Parathyroid adenoma (tissue), 2 donors: Measurements from ENCODE around the gene CNTN1.

ENCODE experiments used
- H2AFZ ChIP-seq: fragments of 300-600 bp; sonication (generic); one replicate; pipeline ENCODE4 v1.7.0; 2017; ENCODE audit warnings: antibody characterized with exemption, mild to moderate bottlenecking
- H3K27ac ChIP-seq: fragments of 300-600 bp; sonication (generic); one replicate; pipeline ENCODE4 v1.7.0; 2017
- H3K27me3 ChIP-seq: fragments of 300-600 bp; sonication (generic); one replicate; pipeline ENCODE4 v1.7.0; 2017; ENCODE audit warnings: low read length; ENCODE audit not compliant: control insufficient read depth, insufficient read depth
- H3K36me3 ChIP-seq: fragments of 300-600 bp; sonication (generic); one replicate; pipeline ENCODE4 v1.7.0; 2017; ENCODE audit warnings: low read length; ENCODE audit not compliant: control insufficient read depth, insufficient read depth
- H3K4me1 ChIP-seq: fragments of 300-600 bp; sonication (generic); one replicate; pipeline ENCODE4 v1.7.0; 2017; ENCODE audit warnings: control low read depth
- H3K4me2 ChIP-seq: fragments of 300-600 bp; sonication (generic); one replicate; pipeline ENCODE4 v1.7.0; 2017; ENCODE audit warnings: low read length
- H3K4me3 ChIP-seq: fragments of 300-600 bp; sonication (generic); one replicate; pipeline ENCODE4 v1.7.0; 2017; ENCODE audit warnings: low read depth, low read length
- H3K79me2 ChIP-seq: fragments of 300-600 bp; sonication (generic); one replicate; pipeline ENCODE4 v1.7.0; 2017; ENCODE audit warnings: control low read depth
- H3K9ac ChIP-seq: fragments of 300-600 bp; sonication (generic); one replicate; pipeline ENCODE4 v1.7.0; 2017; ENCODE audit warnings: mild to moderate bottlenecking
- H3K9me3 ChIP-seq: fragments of 300-600 bp; sonication (generic); one replicate; pipeline ENCODE4 v1.7.0; 2017; ENCODE audit warnings: low read length; ENCODE audit not compliant: control insufficient read depth
- TF ChIP-seq, protein P1 (sequence below): fragments of 300-600 bp; sonication (generic); IDR thresholded peaks from one replicate; pipeline ENCODE4 v1.7.0; 2017; ENCODE audit warnings: antibody characterized with exemption, mild to moderate bottlenecking
- donor health status: primary hyperparathyroidism.

Gene CNTN1

DNA sequence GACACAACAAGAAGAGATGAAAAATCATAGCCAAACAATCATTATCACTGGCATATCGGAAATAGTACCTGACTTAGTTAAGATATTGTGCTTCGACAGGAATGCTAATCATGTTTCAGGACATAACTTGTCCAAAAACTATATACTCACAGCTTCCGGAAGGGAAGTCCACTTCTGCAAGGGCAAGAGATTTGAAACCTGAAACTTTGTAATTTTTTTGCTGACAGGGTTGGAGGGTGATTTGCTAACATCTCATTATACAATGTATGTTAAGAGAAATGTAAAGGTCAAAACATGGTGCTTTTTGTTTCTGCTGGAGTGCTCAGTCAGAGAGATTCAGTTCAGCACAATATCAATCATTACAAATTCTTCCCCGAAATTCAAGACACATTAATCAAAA is 200.3 kb downstream of the CNTN1 start:
- Histone ChIP-seq H3K4me2 (no peak overlapping the region), H3K4me1 (no peaks in the 10 kb centered on the region), H3K4me3 (no peak overlapping the region), H3K27ac (no peak overlapping the region), H3K9me3 (no peaks in the 10 kb centered on the region), H3K36me3 (no peaks in the 10 kb centered on the region), H3K27me3 (no peaks in the 10 kb centered on the region), H3K79me2 (no peaks in the 10 kb centered on the region), H2AFZ (no peak overlapping the region), H3K9ac (no peak overlapping the region)
- TF ChIP-seq, protein P1, sequence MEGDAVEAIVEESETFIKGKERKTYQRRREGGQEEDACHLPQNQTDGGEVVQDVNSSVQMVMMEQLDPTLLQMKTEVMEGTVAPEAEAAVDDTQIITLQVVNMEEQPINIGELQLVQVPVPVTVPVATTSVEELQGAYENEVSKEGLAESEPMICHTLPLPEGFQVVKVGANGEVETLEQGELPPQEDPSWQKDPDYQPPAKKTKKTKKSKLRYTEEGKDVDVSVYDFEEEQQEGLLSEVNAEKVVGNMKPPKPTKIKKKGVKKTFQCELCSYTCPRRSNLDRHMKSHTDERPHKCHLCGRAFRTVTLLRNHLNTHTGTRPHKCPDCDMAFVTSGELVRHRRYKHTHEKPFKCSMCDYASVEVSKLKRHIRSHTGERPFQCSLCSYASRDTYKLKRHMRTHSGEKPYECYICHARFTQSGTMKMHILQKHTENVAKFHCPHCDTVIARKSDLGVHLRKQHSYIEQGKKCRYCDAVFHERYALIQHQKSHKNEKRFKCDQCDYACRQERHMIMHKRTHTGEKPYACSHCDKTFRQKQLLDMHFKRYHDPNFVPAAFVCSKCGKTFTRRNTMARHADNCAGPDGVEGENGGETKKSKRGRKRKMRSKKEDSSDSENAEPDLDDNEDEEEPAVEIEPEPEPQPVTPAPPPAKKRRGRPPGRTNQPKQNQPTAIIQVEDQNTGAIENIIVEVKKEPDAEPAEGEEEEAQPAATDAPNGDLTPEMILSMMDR: no peak

DNA sequence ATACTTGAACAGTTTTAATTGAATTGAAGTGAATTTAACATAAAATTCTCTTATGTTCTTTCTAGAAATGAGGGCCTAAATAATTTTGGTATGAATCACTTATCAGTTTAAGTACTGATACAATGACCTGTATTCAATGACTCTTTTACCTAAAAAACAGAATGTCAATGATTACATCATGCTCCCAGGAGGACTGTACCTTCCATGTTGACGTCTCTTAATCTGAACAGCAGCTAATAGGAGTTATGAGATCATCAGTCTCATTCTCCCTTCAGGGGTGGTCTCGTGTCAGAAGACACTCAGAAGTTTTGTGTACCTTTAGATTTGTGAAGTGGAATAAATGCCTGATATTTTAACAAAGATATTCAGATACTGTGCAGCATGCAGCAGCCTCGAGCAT is 206.3 kb downstream of the CNTN1 start:
- TF ChIP-seq, protein P1: no peak
- no peak overlapping the region for H3K4me3 ChIP-seq
- no peak overlapping the region for H3K9ac ChIP-seq

DNA sequence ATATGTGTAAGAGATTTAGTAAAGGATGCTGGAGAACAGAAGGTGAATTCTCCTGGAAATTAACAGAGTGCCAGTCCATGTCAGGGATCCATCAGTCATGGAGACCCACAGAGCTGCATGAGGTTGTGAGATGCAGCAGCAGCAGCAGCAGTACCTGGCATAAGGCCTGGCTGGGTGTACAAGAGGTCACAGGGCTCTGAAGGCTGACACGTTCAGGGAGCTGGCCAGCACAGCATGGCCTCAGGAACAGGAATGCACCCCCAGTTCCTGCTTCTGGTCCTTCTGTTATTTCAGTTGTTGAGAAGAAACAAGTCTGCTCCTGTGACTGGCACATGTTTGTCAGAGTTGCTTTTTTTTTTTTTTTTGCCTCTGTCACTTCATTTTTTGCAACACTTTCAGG is 210.8 kb downstream of the CNTN1 start:
- Histone ChIP-seq H3K4me1 (no peaks in the 10 kb centered on the region), H3K36me3 (no peaks in the 10 kb centered on the region), H2AFZ (no peak overlapping the region), H3K9me3 (no peaks in the 10 kb centered on the region), H3K27ac (no peak overlapping the region), H3K4me3 (no peak overlapping the region), H3K4me2 (no peak overlapping the region), H3K27me3 (no peaks in the 10 kb centered on the region), H3K9ac (no peak overlapping the region), H3K79me2 (no peaks in the 10 kb centered on the region)
- TF ChIP-seq, protein P1: no peak

More for the DNA sequence above, 206.3 kb downstream of the CNTN1 start:
- H3K27me3 ChIP-seq: no peaks in the 10 kb centered on the region
- no peaks in the 10 kb centered on the region for H3K4me1 ChIP-seq
- no peaks in the 10 kb centered on the region for H3K36me3 ChIP-seq
- no peaks in the 10 kb centered on the region for H3K9me3 ChIP-seq
- no peaks in the 10 kb centered on the region for H3K79me2 ChIP-seq
- H2AFZ ChIP-seq: no peak overlapping the region
- no peak overlapping the region for H3K4me2 ChIP-seq
- H3K27ac ChIP-seq: no peak overlapping the region

DNA sequence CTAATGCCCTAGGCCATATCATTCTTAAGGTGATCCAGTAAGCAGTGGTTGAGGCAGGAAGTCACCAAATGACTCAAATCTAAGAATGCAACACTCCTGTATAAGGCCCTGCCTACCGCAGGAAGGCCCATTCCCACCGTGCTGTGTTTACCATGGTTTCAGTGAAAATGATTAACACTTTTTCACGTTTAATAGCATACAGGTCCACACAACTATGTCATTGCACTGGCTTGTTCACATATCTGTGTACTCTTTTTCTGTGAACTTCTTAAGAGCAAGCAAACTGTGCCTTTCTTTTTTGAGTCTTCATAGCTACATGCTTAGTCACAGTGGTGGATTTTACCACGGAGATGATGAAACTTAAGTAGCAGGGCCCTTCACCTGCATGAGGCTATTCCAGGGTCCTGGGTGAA is 214.9 kb downstream of the CNTN1 start:
- Histone ChIP-seq H3K79me2 (no peaks in the 10 kb centered on the region), H3K36me3 (no peaks in the 10 kb centered on the region), H3K9ac (no peak overlapping the region), H3K27me3 (no peaks in the 10 kb centered on the region), H3K4me3 (no peak overlapping the region), H2AFZ (no peak overlapping the region), H3K4me2 (no peak overlapping the region), H3K4me1 (no peaks in the 10 kb centered on the region), H3K9me3 (no peaks in the 10 kb centered on the region), H3K27ac (no peak overlapping the region)
- TF ChIP-seq, protein P1: no peak

DNA sequence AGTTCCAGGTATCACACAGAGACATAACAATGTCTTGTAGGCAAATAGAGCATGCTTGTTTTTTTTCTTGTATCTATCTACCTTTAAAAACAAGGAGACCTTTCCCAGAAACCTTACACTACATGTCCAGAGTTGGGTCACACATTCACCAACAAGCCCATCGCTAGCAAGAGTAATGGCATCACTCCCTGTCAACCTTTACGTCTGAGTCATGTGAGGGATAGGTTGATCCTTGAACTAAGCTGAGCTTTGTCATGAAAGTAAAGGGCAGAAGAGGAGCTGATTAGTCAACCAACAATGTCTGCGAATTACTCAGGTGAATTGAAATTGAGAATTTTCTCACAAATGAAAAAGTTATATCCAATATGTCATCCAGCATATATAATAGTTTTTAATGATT is 219.4 kb downstream of the CNTN1 start:
- TF ChIP-seq, protein P1: no peak

More for the DNA sequence above, 219.4 kb downstream of the CNTN1 start:
- no peak overlapping the region for H3K4me3 ChIP-seq
- no peaks in the 10 kb centered on the region for H3K27me3 ChIP-seq
- no peaks in the 10 kb centered on the region for H3K79me2 ChIP-seq
- no peaks in the 10 kb centered on the region for H3K36me3 ChIP-seq
- no peak overlapping the region for H2AFZ ChIP-seq
- no peak overlapping the region for H3K27ac ChIP-seq
- H3K9me3 ChIP-seq: no peaks in the 10 kb centered on the region
- H3K4me2 ChIP-seq: no peak overlapping the region
- H3K4me1 ChIP-seq: no peaks in the 10 kb centered on the region
- no peak overlapping the region for H3K9ac ChIP-seq
